ENCODE data around the gene ABR.

DNA sequence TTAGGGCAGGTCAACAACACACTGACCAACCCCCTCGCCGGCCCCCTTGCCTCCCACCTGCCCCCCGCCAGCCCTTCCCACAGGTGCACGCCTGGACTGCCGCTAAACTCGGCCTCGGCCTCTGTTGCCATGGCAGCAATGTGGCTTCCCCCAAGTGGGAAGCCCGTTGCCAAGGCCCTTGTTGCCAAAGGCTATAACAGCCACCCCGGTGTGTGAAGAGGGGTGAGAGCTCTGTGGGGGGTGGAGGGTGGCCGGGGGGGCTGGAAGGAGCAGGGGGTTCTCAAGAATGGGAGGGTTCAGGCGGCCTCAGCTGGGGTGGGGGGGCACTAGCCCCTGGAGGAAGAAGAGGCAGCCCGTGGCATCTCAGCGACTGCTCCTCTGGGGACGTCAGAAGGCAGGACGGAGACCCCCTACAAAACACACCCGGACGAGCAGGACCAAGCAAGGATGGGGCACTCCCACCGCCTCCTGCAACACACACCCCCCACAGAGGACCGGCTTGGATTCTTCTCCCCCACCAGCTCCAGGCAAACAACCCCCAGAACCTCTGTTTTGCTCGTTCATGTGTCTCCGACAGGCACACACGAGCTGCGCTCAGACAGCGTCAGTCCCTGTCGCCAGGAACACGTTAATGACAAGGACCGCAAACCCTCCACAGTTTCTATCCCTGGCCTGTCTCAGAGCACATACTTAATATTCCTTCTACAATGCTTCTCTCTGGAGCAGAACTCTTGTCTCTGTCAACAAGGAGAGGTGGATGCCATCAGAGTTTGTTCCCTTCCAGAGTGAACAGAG is 55.7 kb downstream of the ABR start:
- TF ChIP-seq, protein P1, sequence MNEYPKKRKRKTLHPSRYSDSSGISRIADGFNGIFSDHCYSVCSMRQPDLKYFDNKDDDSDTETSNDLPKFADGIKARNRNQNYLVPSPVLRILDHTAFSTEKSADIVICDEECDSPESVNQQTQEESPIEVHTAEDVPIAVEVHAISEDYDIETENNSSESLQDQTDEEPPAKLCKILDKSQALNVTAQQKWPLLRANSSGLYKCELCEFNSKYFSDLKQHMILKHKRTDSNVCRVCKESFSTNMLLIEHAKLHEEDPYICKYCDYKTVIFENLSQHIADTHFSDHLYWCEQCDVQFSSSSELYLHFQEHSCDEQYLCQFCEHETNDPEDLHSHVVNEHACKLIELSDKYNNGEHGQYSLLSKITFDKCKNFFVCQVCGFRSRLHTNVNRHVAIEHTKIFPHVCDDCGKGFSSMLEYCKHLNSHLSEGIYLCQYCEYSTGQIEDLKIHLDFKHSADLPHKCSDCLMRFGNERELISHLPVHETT (CRISPR knock-in tag; conservative IDR thresholded peaks at IDR 0.05) = no peak
- TF ChIP-seq MYNN (CRISPR knock-in tag; IDR thresholded peaks at IDR 0.05; ENCODE audit: low read depth) = no peak
- no peak for TF ChIP-seq RXRB (CRISPR knock-in tag; IDR thresholded peaks at IDR 0.05; ENCODE audit: borderline replicate concordance)
- no peak for TF ChIP-seq TOE1 (CRISPR knock-in tag; IDR thresholded peaks at IDR 0.05)
- TF ChIP-seq, protein P2, sequence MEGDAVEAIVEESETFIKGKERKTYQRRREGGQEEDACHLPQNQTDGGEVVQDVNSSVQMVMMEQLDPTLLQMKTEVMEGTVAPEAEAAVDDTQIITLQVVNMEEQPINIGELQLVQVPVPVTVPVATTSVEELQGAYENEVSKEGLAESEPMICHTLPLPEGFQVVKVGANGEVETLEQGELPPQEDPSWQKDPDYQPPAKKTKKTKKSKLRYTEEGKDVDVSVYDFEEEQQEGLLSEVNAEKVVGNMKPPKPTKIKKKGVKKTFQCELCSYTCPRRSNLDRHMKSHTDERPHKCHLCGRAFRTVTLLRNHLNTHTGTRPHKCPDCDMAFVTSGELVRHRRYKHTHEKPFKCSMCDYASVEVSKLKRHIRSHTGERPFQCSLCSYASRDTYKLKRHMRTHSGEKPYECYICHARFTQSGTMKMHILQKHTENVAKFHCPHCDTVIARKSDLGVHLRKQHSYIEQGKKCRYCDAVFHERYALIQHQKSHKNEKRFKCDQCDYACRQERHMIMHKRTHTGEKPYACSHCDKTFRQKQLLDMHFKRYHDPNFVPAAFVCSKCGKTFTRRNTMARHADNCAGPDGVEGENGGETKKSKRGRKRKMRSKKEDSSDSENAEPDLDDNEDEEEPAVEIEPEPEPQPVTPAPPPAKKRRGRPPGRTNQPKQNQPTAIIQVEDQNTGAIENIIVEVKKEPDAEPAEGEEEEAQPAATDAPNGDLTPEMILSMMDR (CRISPR knock-in tag; IDR thresholded peaks at IDR 0.05) = no peak
- no peak for TF ChIP-seq ZNF629 (CRISPR knock-in tag; conservative IDR thresholded peaks at IDR 0.05)
- no peak for TF ChIP-seq MZF1 (CRISPR knock-in tag; IDR thresholded peaks at IDR 0.05; ENCODE audit: borderline replicate concordance)
- TF ChIP-seq ZNF30 (CRISPR knock-in tag; IDR thresholded peaks at IDR 0.05) = no peak
- no peak for TF ChIP-seq ZNF510 (CRISPR knock-in tag; IDR thresholded peaks at IDR 0.05; ENCODE audit: low read depth)
- no peak for TF ChIP-seq NR2F2 (IDR thresholded peaks at IDR 0.05; ENCODE audit: borderline replicate concordance, low read depth)
- TF ChIP-seq RFX5 (IDR thresholded peaks at IDR 0.05; ENCODE audit: low read depth, low read length) = no peak
- TF ChIP-seq TCF7L2 (IDR thresholded peaks at IDR 0.05; ENCODE audit: low read depth, low read length) = no peak
- no peak for TF ChIP-seq SP1 (IDR thresholded peaks at IDR 0.05)
- no peak for TF ChIP-seq SP1 (CRISPR knock-in tag; IDR thresholded peaks at IDR 0.05)
